HL-60 (cell line): ENCODE measurements around the gene ARHGEF12.

Experiments
- CTCF ChIP-seq: IDR thresholded peaks from one replicate; pipeline ENCODE4 v1.5.1; 2011; ENCODE audit warnings: low read length, control low read depth, inconsistent platforms; ENCODE audit not compliant: insufficient read depth
- GABPA ChIP-seq: IDR thresholded peaks from 2 replicates; pipeline ENCODE4 v1.6.1; 2012; ENCODE audit warnings: low read depth
- POLR2AphosphoS5 ChIP-seq: IDR thresholded peaks from 2 replicates; pipeline ENCODE4 v1.6.1; 2012; ENCODE audit warnings: low read depth
- REST ChIP-seq: IDR thresholded peaks from 2 replicates; pipeline ENCODE4 v1.6.1; 2012; ENCODE audit warnings: low read depth; ENCODE audit not compliant: insufficient replicate concordance
- SPI1 ChIP-seq: IDR thresholded peaks from 2 replicates; pipeline ENCODE4 v1.6.1; 2012; ENCODE audit warnings: low read depth, mild to moderate bottlenecking, borderline replicate concordance

GRCh38 chr11:120424185-120424969 lies 88.2 kb downstream of the ARHGEF12 start:
- no peak for TF ChIP-seq CTCF
- no peak for TF ChIP-seq REST
- TF ChIP-seq GABPA, result no peak
- no peak for TF ChIP-seq POLR2AphosphoS5
- TF ChIP-seq SPI1, result no peak
